ENCODE measurements around the gene PHF21A. TPM values are rescaled to one million over a fixed set of nuclear protein-coding genes. Genes with fewer than 3 reads are reported as not detected.

The PHF21A gene
- total RNA-seq, 2 donors from 2014 or later = 47.2 to 53.9 TPM

DNA sequence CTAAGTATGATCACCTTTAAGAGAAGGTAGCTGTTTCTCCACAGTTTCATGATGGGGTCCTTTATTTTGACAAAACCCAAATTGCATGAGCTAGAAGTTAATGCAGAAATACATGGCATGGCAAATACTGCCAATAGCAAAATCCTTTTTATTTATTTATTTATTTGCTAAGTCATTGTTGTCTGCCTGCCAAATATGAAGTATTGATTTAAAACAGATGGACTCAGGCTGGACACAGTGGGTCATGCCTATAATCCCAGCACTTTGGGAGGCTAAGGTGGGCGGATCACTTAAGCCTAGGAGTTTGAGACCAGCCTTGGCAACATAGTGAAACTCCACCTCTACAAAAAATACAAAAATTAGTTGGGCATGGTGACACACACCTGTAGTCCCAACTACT lies 146.4 kb downstream of the PHF21A start:
- Mint-ChIP-seq H3K9me3 (no peaks in the 10 kb centered on the region), H3K4me1 (peaks cover 6% of the 10 kb centered on the region), H3K4me3 (no peak overlapping the region), H3K27me3 (ENCODE audit: insufficient read depth) (no peaks in the 10 kb centered on the region), H3K36me3 (ENCODE audit: low read depth) (peaks cover 28% of the 10 kb centered on the region), H3K27ac (no peak overlapping the region)
- Histone ChIP-seq H3K27ac (ENCODE audit: low read depth, low read length) (no peak overlapping the region), H3K36me3 (ENCODE audit: control insufficient read depth, insufficient read depth, low read length) (peaks cover 40% of the 10 kb centered on the region), H3K9me3 (ENCODE audit: control insufficient read depth, low read length) (no peaks in the 10 kb centered on the region), H3K4me3 (ENCODE audit: low read length) (no peak overlapping the region), H3K9ac (ENCODE audit: extremely low read depth, low read length, poor library complexity, severe bottlenecking) (no peak overlapping the region), H3K27me3 (ENCODE audit: control insufficient read depth, insufficient read depth, low read length, poor library complexity, severe bottlenecking) (peaks cover 6% of the 10 kb centered on the region), H3K4me1 (ENCODE audit: control insufficient read depth, insufficient read depth, low read length) (peaks cover 6% of the 10 kb centered on the region)
- 100% methylated on average over 1 of the region's 1 CpG; no CpG with 5 or more reads in 1 of the 2 experiments for WGBS, 2 experiments (ENCODE audit: insufficient coverage in 1 of 2, insufficient read length in 1 of 2)
- TF ChIP-seq, protein P1, sequence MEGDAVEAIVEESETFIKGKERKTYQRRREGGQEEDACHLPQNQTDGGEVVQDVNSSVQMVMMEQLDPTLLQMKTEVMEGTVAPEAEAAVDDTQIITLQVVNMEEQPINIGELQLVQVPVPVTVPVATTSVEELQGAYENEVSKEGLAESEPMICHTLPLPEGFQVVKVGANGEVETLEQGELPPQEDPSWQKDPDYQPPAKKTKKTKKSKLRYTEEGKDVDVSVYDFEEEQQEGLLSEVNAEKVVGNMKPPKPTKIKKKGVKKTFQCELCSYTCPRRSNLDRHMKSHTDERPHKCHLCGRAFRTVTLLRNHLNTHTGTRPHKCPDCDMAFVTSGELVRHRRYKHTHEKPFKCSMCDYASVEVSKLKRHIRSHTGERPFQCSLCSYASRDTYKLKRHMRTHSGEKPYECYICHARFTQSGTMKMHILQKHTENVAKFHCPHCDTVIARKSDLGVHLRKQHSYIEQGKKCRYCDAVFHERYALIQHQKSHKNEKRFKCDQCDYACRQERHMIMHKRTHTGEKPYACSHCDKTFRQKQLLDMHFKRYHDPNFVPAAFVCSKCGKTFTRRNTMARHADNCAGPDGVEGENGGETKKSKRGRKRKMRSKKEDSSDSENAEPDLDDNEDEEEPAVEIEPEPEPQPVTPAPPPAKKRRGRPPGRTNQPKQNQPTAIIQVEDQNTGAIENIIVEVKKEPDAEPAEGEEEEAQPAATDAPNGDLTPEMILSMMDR (conservative IDR thresholded peaks at IDR 0.05) = no peak
- DNase-seq = no peak

DNA sequence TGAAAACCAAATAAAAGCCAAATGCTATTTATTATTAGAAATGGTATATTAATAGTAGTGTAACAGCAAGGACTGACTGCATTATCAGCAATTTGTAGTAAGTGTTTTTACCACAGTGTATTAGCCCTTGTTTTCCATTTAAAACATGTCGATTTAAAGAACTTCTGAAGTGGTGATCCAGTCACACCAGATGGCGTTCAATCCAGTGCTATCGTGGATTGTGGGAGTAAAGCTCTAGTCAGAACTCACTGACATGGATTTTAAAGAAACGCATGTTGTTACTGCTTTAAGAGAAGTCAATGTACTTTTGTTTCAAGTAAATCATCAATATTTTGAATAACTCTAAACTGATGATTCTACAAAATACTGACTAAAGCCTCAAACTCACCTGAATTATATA lies 147.7 kb downstream of the PHF21A start:
- Mint-ChIP-seq H3K27ac (no peak overlapping the region), H3K4me3 (no peak overlapping the region), H3K27me3 (ENCODE audit: insufficient read depth) (no peaks in the 10 kb centered on the region), H3K9me3 (no peaks in the 10 kb centered on the region), H3K36me3 (ENCODE audit: low read depth) (peaks cover 26% of the 10 kb centered on the region), H3K4me1 (peaks cover 15% of the 10 kb centered on the region)
- Histone ChIP-seq H3K9me3 (ENCODE audit: control insufficient read depth, low read length) (no peaks in the 10 kb centered on the region), H3K27me3 (ENCODE audit: control insufficient read depth, insufficient read depth, low read length, poor library complexity, severe bottlenecking) (peaks cover 6% of the 10 kb centered on the region), H3K4me1 (ENCODE audit: control insufficient read depth, insufficient read depth, low read length) (peaks cover 16% of the 10 kb centered on the region), H3K27ac (ENCODE audit: low read depth, low read length) (no peak overlapping the region), H3K36me3 (ENCODE audit: control insufficient read depth, insufficient read depth, low read length) (peaks cover 32% of the 10 kb centered on the region), H3K4me3 (ENCODE audit: low read length) (no peak overlapping the region), H3K9ac (ENCODE audit: extremely low read depth, low read length, poor library complexity, severe bottlenecking) (no peak overlapping the region)
- no peak for DNase-seq
- 89 to 96% methylated on average over 3 to 4 of the region's 4 CpGs for WGBS, 2 experiments (ENCODE audit: insufficient coverage in 1 of 2, insufficient read length in 1 of 2)
- TF ChIP-seq, protein P1 (conservative IDR thresholded peaks at IDR 0.05) = no peak

DNA sequence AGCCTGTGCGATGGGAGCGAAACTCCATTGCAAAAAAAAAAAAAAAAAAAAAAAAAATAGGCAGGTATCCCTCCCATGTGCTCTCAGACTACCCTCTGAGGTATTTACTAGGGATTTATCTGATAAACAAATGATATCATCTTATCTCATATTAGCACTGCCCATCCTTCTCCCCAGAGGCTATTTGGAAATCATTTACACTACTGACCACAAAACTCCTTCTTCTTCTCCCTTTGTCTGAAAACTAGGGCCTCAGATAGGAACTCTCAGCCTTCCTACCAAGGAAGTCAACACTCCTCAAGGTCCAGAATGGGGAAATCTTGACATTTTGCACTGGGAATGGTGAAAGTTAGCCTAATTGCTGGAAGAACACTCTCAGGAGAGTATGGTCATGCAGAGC lies 152.4 kb downstream of the PHF21A start:
- Mint-ChIP-seq H3K36me3 (ENCODE audit: low read depth) (peaks cover 23% of the 10 kb centered on the region), H3K27ac (no peak overlapping the region), H3K27me3 (ENCODE audit: insufficient read depth) (peaks cover 2% of the 10 kb centered on the region), H3K4me1 (peaks cover 15% of the 10 kb centered on the region), H3K4me3 (no peak overlapping the region), H3K9me3 (no peaks in the 10 kb centered on the region)
- peaks cover 36% of the 10 kb centered on the region for H3K36me3 ChIP-seq (ENCODE audit: control insufficient read depth, insufficient read depth, low read length)
- H3K27ac ChIP-seq (ENCODE audit: low read depth, low read length) = no peak overlapping the region
- peaks cover 6% of the 10 kb centered on the region for H3K27me3 ChIP-seq (ENCODE audit: control insufficient read depth, insufficient read depth, low read length, poor library complexity, severe bottlenecking)
- no peak overlapping the region for H3K4me3 ChIP-seq (ENCODE audit: low read length)
- WGBS, 2 experiments (ENCODE audit: insufficient coverage in 1 of 2, insufficient read length in 1 of 2) = 100% methylated on average over 1 of the region's 2 CpGs; no CpG with 5 or more reads in 1 of the 2 experiments
- peaks cover 16% of the 10 kb centered on the region for H3K4me1 ChIP-seq (ENCODE audit: control insufficient read depth, insufficient read depth, low read length)
- no peak for DNase-seq
- no peak overlapping the region for H3K9ac ChIP-seq (ENCODE audit: extremely low read depth, low read length, poor library complexity, severe bottlenecking)
- no peaks in the 10 kb centered on the region for H3K9me3 ChIP-seq (ENCODE audit: control insufficient read depth, low read length)
- TF ChIP-seq, protein P1 (conservative IDR thresholded peaks at IDR 0.05) = no peak
